ENCODE data around the gene UBXN4.

DNA sequence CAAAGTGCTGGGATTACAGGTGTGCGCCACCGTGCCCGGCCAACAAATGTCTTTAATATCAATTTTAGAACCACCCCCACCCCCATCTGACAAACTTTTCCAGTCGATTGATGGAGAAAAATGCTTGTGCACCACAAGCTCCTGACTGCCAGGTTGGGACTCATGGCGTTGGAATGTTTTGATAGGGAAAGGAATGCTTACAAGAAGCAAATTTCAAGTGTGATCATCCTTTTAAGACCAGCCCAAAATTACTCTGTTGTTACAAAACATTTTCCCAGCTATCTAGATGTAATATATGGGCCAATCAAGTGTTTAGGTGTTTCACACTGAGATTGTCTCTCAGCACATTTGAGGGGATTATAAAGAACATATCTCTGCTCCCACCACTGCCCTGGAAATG is 45.2 kb downstream of the UBXN4 start:
- TF ChIP-seq ZNF274 (IDR thresholded peaks at IDR 0.05; ENCODE audit: low read depth, low read length) (no peak), YY1 (IDR thresholded peaks at IDR 0.05; ENCODE audit: insufficient read depth, insufficient read length) (no peak), SUZ12 (IDR thresholded peaks at IDR 0.05; ENCODE audit: extremely low read depth, insufficient read depth, insufficient read length) (no peak)

Data from NT2/D1 (cell line).